Activated CD4-positive, alpha-beta memory T cell treated with anti-CD3 and anti-CD28 coated beads for 36 hours (primary cell): ENCODE data around the gene TRIM38. TPM values are rescaled to one million over a fixed set of nuclear protein-coding genes. Genes with fewer than 3 reads are reported as not detected.
A peak's percentile ranks its signal among the peaks of the same experiment; 100 is the strongest.
"Not testable (repeated sequence)": the region's sequence is repeated elsewhere in the genome, so short reads cannot be mapped to it uniquely, and the experiment has no call there.

Experiments
- CTCF ChIA-PET: fragments of 350-600 bp; sonication (Branson Sonifier 250); formaldehyde crosslinking; loops from one replicate; lab custom pipeline; 2021; ENCODE audit warnings: antibody characterized with exemption, inconsistent platforms; lab: Charles Lee
- POLR2A ChIA-PET: fragments of 350-600 bp; sonication (Branson Sonifier 250); formaldehyde crosslinking; loops from one replicate; lab custom pipeline; 2021; ENCODE audit warnings: antibody characterized with exemption; lab: Charles Lee
- DNase-seq: peaks from one replicate; pipeline ENCODE4 v3.0.0-alpha.2; 2020
- H3K27ac Mint-ChIP-seq: one replicate; pipeline ENCODE4 v1.8.0; 2021; ENCODE audit warnings: mixed read lengths
- H3K27me3 Mint-ChIP-seq: one replicate; pipeline ENCODE4 v1.8.0; 2021; ENCODE audit warnings: mixed read lengths
- H3K36me3 Mint-ChIP-seq: one replicate; pipeline ENCODE4 v1.8.0; 2021; ENCODE audit warnings: mixed read lengths
- H3K4me1 Mint-ChIP-seq: one replicate; pipeline ENCODE4 v1.8.0; 2021; ENCODE audit warnings: low read depth, mixed read lengths
- H3K4me3 Mint-ChIP-seq: one replicate; pipeline ENCODE4 v1.8.0; 2021; ENCODE audit warnings: mild to moderate bottlenecking, mixed read lengths
- H3K9me3 Mint-ChIP-seq: one replicate; pipeline ENCODE4 v1.8.0; 2021; ENCODE audit warnings: mixed read lengths
- intact Hi-C: fragments of 100-400 bp; cut with micrococcal nuclease; formaldehyde crosslinking; loops from one replicate; pipeline ENCODE4 v1.15.1; 2023
- total RNA-seq, 2 experiments: library from RNA; stranded (reverse); gene quantifications; one replicate each; pipeline ENCODE4 v1.2.3, GENCODE V29; 2021

The TRIM38 gene
- total RNA-seq, 2 experiments from 2014 or later = 29.5 to 30.8 TPM

- Mint-ChIP-seq H3K27ac (no peak overlapping the region), H3K4me3 (no peak overlapping the region), H3K36me3 (no peaks in the 10 kb centered on the region), H3K4me1 (peaks cover 7% of the 10 kb centered on the region), H3K9me3 (no peaks in the 10 kb centered on the region), H3K27me3 (peaks cover 3% of the 10 kb centered on the region)
- no peak for DNase-seq
- intact Hi-C loops = no loop called here
- ChIA-PET POLR2A (no interaction called here), CTCF (interaction anchor here (0.8 to 1.4 kb wide), 4 partner anchors 65 to 208 kb away, joined by 3 read pairs; a partner anchor contains a TSS)
Observed at GRCh38 chr6:25927756-25928216, 34.8 kb upstream of the TRIM38 start.

- H3K4me3 Mint-ChIP-seq = no peak overlapping the region
- H3K27ac Mint-ChIP-seq = no peak overlapping the region
- DNase-seq = no peak
- H3K4me1 Mint-ChIP-seq = peaks cover 7% of the 10 kb centered on the region
- H3K27me3 Mint-ChIP-seq = peaks cover 3% of the 10 kb centered on the region
- POLR2A ChIA-PET = no interaction called here
- no peaks in the 10 kb centered on the region for H3K9me3 Mint-ChIP-seq
- intact Hi-C loops = no loop called here
- CTCF ChIA-PET = interaction anchor here (1.3 to 1.4 kb wide), 2 partner anchors 140 to 209 kb away, joined by 3 read pairs; no protein-coding TSS in a partner anchor
- no peaks in the 10 kb centered on the region for H3K36me3 Mint-ChIP-seq
Observed at GRCh38 chr6:25928562-25929324, 33.9 kb upstream of the TRIM38 start.

DNA sequence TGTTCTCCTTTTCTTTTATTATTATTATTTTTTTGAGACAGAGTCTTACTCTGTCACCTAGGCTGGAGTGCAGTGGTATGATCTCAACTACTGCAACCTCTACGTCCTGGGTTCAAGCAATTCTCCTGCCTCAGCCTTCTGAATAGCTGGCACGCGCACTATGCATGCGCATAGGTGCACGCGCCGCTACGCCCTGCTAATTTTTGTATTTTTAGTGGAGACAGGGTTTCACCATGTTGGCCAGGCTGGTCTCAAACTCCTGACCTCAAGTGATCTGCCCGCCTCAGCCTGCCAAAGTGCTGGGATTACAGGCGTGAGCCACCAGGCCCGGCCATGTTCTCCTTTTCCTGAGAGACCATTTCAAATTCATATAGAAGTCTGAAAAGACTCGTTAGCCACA lies 32.8 kb upstream of the TRIM38 start:
- POLR2A ChIA-PET, H3K9me3 Mint-ChIP-seq, H3K4me1 Mint-ChIP-seq, H3K27me3 Mint-ChIP-seq, H3K4me3 Mint-ChIP-seq, H3K36me3 Mint-ChIP-seq, H3K27ac Mint-ChIP-seq, intact Hi-C loops, CTCF ChIA-PET, DNase-seq: not testable (repeated sequence)

DNA sequence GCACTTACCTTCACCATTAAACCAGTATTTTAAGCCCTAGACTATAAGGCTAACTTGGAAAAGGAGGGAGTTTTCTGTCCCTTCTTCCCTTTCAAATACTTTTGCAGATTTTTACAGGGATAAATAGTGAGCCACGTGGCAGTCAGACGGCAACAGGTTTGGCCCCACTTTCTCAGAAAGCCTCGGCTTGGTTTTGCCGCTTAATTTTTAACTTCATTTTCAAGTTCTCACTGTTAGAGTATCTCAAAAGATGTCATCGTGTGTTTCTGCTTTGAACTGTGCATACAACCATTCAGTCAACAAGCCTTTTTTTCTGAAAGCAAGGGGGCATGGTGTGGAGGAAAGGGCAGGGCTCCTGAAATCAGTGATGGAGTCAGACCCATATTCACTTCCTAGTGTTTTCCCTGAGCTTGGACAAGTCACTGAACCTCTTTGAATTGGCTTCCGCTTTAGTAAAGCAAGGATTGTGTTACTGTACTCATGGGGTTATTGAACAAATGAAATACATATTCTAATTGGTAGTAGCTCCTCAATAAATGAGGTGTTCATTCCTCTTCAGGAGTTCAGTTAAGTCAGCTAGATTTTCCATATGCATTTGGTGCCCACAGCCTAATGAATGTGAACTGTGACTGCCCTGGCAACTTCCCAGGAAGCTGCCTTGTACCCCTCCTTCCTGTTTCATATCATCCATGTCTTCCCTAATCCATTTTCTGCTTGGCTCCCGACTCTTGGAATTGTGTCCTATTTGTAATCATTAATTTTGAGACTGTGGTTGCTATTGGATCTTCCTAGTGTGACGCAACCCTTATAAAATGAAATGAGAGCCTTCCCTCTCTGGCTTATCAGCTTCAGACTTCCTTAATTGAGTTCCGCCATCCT lies 31.8 kb upstream of the TRIM38 start, which contains the start of gene SLC17A2:
Gene SLC17A2 (minus strand): TSS at position 160 of the 879 bp plus-strand sequence. CDS start 4,895 bp downstream, outside the sequence.
- Mint-ChIP-seq H3K27ac (no peak within 1 kb of the TSS), H3K4me1 (peaks cover 10% of the 10 kb centered on the region), H3K27me3 (peaks cover 8% of the 10 kb centered on the region), H3K36me3 (no peaks in the 10 kb centered on the region), H3K4me3 (no peak within 1 kb of the TSS), H3K9me3 (no peaks in the 10 kb centered on the region)
- POLR2A ChIA-PET = no interaction called here
- no peak for DNase-seq
- CTCF ChIA-PET = interaction anchor here (1.0 kb wide), 1 partner anchor 62 kb away, joined by 3 read pairs; no protein-coding TSS in a partner anchor
- intact Hi-C loops = no loop called here

DNA sequence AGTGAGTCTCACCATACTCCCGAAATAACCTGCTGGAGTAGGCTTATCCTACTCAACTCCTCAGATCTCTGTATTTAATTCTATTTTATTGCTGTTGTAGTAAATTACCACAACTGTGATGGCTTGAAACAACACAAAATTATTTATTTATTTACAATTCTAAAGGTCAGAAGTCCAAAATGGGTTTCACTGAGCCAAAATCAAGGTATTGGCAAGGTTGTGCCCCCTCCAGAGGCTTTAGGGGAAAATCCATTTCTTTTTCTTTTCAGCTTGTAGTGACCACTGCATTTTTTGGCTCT lies 31.2 kb upstream of the TRIM38 start:
- DNase-seq = no peak
- intact Hi-C loops = no loop called here
- Mint-ChIP-seq H3K4me3 (no peak overlapping the region), H3K4me1 (peaks cover 10% of the 10 kb centered on the region), H3K9me3 (no peaks in the 10 kb centered on the region), H3K27me3 (peaks cover 8% of the 10 kb centered on the region), H3K36me3 (no peaks in the 10 kb centered on the region), H3K27ac (no peak overlapping the region)
- CTCF ChIA-PET = interaction anchor here (1.0 kb wide), 1 partner anchor 61 kb away, joined by 3 read pairs; no protein-coding TSS in a partner anchor
- POLR2A ChIA-PET = no interaction called here

- Mint-ChIP-seq H3K36me3 (no peaks in the 10 kb centered on the region), H3K4me3 (no peak overlapping the region), H3K4me1 (peaks cover 3% of the 10 kb centered on the region), H3K9me3 (no peaks in the 10 kb centered on the region), H3K27me3 (peaks cover 12% of the 10 kb centered on the region), H3K27ac (no peak overlapping the region)
- peak; percentile 38 for DNase-seq
- POLR2A ChIA-PET = no interaction called here
- CTCF ChIA-PET = interaction anchor here (1.5 kb wide), 1 partner anchor 70 kb away, joined by 4 read pairs; no protein-coding TSS in a partner anchor
- intact Hi-C loops = no loop called here
Observed at GRCh38 chr6:25934156-25934555, 28.4 kb upstream of the TRIM38 start.

DNA sequence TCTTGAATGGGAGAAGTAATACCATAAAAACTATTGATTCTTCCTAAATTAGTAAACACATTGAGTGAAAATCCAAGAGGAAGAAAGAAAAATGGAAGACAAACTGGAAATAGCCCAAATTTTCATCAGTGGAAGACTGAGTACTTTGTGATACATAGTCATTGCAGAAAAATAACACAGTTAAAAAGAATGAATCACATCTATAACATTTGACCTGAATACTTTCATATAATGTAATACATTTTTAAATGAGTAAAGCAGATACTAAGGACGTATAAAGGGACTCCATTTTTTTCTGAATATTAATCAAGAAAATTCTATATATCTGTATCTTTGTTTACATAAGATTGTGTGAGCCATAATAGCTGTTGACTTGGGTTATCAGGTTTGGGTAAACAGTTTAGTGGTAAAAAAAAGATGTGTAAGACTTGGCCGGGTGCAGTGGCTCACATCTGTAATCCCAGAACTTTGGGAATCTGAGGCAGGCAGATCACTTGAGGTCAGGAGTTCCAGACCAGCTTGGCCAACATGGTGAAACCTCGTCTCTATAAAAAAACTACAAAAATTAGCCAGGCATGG lies 27.8 kb upstream of the TRIM38 start:
- Mint-ChIP-seq H3K4me1 (peaks cover 3% of the 10 kb centered on the region), H3K27ac (no peak overlapping the region), H3K27me3 (peaks cover 13% of the 10 kb centered on the region), H3K36me3 (no peaks in the 10 kb centered on the region), H3K4me3 (no peak overlapping the region), H3K9me3 (no peaks in the 10 kb centered on the region)
- DNase-seq = no peak
- CTCF ChIA-PET = no interaction called here
- intact Hi-C loops = no loop called here
- POLR2A ChIA-PET = no interaction called here

GRCh38 chr6:25935953-25936352 lies 26.6 kb upstream of the TRIM38 start:
- Mint-ChIP-seq H3K9me3 (no peaks in the 10 kb centered on the region), H3K4me1 (peaks cover 3% of the 10 kb centered on the region), H3K27me3 (peaks cover 11% of the 10 kb centered on the region), H3K36me3 (no peaks in the 10 kb centered on the region), H3K4me3 (no peak overlapping the region), H3K27ac (no peak overlapping the region)
- ChIA-PET CTCF (no interaction called here), POLR2A (no interaction called here)
- intact Hi-C loops = no loop called here
- no peak for DNase-seq

DNA sequence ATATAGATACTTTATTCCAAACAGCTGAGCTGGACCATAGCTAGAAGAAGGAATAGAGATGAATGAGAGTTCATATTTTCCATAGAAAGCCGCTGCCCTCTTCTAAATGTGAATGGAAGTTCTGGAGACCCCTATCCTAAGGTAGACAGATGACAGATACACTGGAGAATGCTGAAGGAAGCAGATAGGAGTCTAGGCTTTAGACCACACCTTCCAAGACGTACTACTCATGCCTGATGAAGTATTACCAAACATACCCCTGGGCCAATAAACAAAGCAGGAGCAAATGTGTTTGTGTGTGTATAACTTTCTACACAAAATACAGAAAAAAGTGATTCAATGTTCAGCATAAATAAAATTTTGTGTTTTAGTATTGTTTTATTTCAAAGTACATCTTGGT lies 23.0 kb upstream of the TRIM38 start:
- intact Hi-C loops = no loop called here
- ChIA-PET POLR2A (no interaction called here), CTCF (interaction anchor here (0.8 to 1.4 kb wide), 4 partner anchors 15 to 674 kb away, joined by 3 to 5 read pairs (median 3); no protein-coding TSS in a partner anchor)
- H3K27me3 Mint-ChIP-seq = peaks cover 6% of the 10 kb centered on the region
- H3K4me1 Mint-ChIP-seq = peaks cover 3% of the 10 kb centered on the region
- H3K4me3 Mint-ChIP-seq = no peak overlapping the region
- H3K36me3 Mint-ChIP-seq = no peaks in the 10 kb centered on the region
- H3K27ac Mint-ChIP-seq = no peak overlapping the region
- H3K9me3 Mint-ChIP-seq = no peaks in the 10 kb centered on the region
- DNase-seq = no peak

DNA sequence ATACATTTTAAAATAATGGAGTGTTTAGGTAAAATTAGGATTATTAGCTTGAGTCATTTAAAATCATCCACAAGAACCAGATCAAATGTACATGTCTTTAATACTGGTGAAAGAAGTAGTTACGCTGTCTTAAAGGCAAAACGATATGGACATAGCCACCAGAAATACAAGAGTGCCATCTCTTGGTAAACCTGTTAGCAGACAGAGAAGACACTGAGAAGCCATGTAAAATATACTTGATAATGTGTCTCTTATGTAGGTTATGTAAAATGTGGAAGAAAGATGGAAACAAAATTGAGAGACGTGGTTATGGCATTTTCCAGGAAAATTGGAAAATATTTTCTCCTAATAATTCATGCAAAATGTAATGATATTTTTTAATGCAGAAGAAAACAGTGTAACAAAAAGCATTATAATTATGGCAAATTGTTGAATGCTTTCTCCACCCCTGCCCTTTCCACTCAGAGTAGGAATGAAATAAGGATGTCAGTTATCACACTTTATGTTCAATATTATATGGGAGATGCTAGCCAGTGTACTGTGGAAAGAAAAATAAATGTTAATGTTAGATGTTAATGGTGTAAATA lies 19.9 kb upstream of the TRIM38 start:
- H3K4me1 Mint-ChIP-seq = peaks cover 25% of the 10 kb centered on the region
- intact Hi-C loops = loop anchor here (1.0 to 2.0 kb wide), 3 partner anchors 154 to 452 kb away; no protein-coding TSS in a partner anchor
- DNase-seq = no peak
- ChIA-PET POLR2A (no interaction called here), CTCF (interaction anchor here (0.5 to 3.6 kb wide), 9 partner anchors 50 to 664 kb away, joined by 3 to 34 read pairs (median 3); no protein-coding TSS in a partner anchor)
- H3K9me3 Mint-ChIP-seq = peaks cover 11% of the 10 kb centered on the region
- H3K27ac Mint-ChIP-seq = no peak overlapping the region
- peaks cover 7% of the 10 kb centered on the region for H3K36me3 Mint-ChIP-seq
- no peak overlapping the region for H3K4me3 Mint-ChIP-seq
- peaks cover 4% of the 10 kb centered on the region for H3K27me3 Mint-ChIP-seq

GRCh38 chr6:25943887-25944286 lies 18.7 kb upstream of the TRIM38 start:
- Mint-ChIP-seq H3K27me3 (peaks cover 4% of the 10 kb centered on the region), H3K4me1 (peaks cover 25% of the 10 kb centered on the region), H3K4me3 (no peak overlapping the region), H3K27ac (no peak overlapping the region), H3K9me3 (peaks cover 11% of the 10 kb centered on the region), H3K36me3 (peaks cover 7% of the 10 kb centered on the region)
- ChIA-PET CTCF (interaction anchor here (0.9 to 3.6 kb wide), 6 partner anchors 18 to 678 kb away, joined by 4 to 34 read pairs (median 6); partner anchors contain the start of gene TRIM38), POLR2A (no interaction called here)
- DNase-seq = no peak
- intact Hi-C loops = loop anchor here (2.0 kb wide), 3 partner anchors 23 to 453 kb away; no protein-coding TSS in a partner anchor
